Panc1 (cell line): ENCODE results near the gene SLC22A23.

Experiments used
- POLR2AphosphoS5 ChIP-seq: IDR thresholded peaks from 2 replicates; pipeline ENCODE4 v1.6.1; 2012; ENCODE audit warnings: mild to moderate bottlenecking, low read depth, low read length, moderate library complexity
- SIN3A ChIP-seq: IDR thresholded peaks from 2 replicates; pipeline ENCODE4 v1.6.1; 2012; ENCODE audit warnings: low read depth, mild to moderate bottlenecking, low read length, moderate library complexity, borderline replicate concordance; ENCODE audit not compliant: insufficient read depth
- TF ChIP-seq, protein P1 (sequence below): fragments of 450-650 bp; IDR thresholded peaks from 2 replicates; pipeline ENCODE4 v1.5.1; 2017; ENCODE audit warnings: mild to moderate bottlenecking
- TF ChIP-seq, protein P2 (sequence below), 2 experiments: IDR thresholded peaks; 2 replicates each; pipeline ENCODE4 v1.6.1; 2011 to 2012; ENCODE audit warnings: low read depth in 2 of 2, control low read depth in 1 of 2, low read length in 1 of 2, mild to moderate bottlenecking in 1 of 2, moderate library complexity in 1 of 2; ENCODE audit not compliant: insufficient read depth in 1 of 2

DNA sequence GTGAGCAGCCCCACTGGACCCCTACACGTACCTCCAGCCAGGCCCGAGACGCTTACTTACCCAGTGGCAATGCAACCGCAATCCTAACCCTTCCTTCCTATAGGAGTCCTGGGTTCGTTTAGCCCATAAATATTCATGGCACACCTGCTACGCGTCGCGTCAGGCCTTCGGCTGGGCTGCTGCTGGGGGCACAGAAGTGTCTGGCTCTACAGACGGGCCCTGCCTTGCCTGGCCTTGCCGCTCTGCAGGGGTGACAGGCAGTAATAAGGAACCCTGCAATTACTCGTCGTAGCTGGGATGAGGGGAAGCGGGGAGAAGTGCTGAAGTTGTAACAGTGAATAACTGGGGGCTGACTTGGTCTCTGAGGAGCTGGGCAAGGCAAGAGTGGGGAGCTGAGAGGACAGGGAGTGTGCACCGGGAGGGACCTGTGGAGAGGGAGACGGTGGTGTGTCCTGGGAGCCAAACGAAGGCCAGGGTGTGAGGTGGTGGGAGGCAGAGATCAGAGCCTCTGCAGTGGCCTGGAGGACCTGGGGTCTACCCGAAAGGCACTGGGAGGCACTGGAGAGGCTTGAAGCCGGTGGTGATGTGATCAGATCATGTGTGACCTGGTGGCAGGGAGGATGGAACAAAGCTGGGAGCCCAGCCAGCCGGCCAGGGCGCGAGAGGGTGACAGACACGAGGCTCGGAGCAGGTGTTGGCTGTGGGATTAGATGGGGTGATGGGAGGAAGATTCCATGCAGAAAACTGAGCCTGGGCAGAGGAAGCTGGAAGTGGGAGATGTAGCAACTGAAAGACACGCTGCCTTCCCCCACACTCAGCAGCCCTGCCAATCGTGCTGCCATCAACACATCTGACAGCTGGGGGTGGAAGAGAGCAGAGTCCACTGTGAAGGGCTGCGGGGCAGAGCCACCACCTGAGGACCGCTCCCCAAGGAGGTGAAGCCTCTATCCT is 161.7 kb downstream of the SLC22A23 start:
- TF ChIP-seq, protein P1, sequence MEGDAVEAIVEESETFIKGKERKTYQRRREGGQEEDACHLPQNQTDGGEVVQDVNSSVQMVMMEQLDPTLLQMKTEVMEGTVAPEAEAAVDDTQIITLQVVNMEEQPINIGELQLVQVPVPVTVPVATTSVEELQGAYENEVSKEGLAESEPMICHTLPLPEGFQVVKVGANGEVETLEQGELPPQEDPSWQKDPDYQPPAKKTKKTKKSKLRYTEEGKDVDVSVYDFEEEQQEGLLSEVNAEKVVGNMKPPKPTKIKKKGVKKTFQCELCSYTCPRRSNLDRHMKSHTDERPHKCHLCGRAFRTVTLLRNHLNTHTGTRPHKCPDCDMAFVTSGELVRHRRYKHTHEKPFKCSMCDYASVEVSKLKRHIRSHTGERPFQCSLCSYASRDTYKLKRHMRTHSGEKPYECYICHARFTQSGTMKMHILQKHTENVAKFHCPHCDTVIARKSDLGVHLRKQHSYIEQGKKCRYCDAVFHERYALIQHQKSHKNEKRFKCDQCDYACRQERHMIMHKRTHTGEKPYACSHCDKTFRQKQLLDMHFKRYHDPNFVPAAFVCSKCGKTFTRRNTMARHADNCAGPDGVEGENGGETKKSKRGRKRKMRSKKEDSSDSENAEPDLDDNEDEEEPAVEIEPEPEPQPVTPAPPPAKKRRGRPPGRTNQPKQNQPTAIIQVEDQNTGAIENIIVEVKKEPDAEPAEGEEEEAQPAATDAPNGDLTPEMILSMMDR = no peak
- TF ChIP-seq POLR2AphosphoS5 (no peak), SIN3A (no peak)
- TF ChIP-seq, protein P2, sequence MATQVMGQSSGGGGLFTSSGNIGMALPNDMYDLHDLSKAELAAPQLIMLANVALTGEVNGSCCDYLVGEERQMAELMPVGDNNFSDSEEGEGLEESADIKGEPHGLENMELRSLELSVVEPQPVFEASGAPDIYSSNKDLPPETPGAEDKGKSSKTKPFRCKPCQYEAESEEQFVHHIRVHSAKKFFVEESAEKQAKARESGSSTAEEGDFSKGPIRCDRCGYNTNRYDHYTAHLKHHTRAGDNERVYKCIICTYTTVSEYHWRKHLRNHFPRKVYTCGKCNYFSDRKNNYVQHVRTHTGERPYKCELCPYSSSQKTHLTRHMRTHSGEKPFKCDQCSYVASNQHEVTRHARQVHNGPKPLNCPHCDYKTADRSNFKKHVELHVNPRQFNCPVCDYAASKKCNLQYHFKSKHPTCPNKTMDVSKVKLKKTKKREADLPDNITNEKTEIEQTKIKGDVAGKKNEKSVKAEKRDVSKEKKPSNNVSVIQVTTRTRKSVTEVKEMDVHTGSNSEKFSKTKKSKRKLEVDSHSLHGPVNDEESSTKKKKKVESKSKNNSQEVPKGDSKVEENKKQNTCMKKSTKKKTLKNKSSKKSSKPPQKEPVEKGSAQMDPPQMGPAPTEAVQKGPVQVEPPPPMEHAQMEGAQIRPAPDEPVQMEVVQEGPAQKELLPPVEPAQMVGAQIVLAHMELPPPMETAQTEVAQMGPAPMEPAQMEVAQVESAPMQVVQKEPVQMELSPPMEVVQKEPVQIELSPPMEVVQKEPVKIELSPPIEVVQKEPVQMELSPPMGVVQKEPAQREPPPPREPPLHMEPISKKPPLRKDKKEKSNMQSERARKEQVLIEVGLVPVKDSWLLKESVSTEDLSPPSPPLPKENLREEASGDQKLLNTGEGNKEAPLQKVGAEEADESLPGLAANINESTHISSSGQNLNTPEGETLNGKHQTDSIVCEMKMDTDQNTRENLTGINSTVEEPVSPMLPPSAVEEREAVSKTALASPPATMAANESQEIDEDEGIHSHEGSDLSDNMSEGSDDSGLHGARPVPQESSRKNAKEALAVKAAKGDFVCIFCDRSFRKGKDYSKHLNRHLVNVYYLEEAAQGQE (IDR thresholded peaks at IDR 0.05; ENCODE audit: insufficient read depth in 1 of 2, low read depth in 2 of 2, low read length in 1 of 2) = no peak
